Tongue (tissue), 2 donors: ENCODE results near the gene ROR2. TPM values are rescaled to one million over a fixed set of nuclear protein-coding genes. Genes with fewer than 3 reads are reported as not detected.

Source experiments
- DNase-seq: peaks from one replicate; pipeline ENCODE4 v3.0.0-alpha.2; 2015
- total RNA-seq: library from RNA; depleted of rRNA; stranded (reverse); fragments of >200 nt; gene quantifications from one replicate; pipeline ENCODE4 v1.2.3, GENCODE V29; 2014

Gene ROR2
- total RNA-seq, 1 donor from 2014 or later, result 14.0 TPM

- DNase-seq, result peak; percentile 69
These were observed 1.2 kb downstream of the ROR2 start for GRCh38 chr9:91948597-91949391.

- peak; percentile 46 for DNase-seq
These were observed 1.9 kb downstream of the ROR2 start for GRCh38 chr9:91948101-91948596.

- DNase-seq, result no peak
These were observed 3.2 kb downstream of the ROR2 start for GRCh38 chr9:91946653-91947488.

- DNase-seq, result no peak
These were observed 3.8 kb downstream of the ROR2 start for GRCh38 chr9:91946196-91946595.

- peak; percentile 91 for DNase-seq
These were observed 4.5 kb downstream of the ROR2 start for GRCh38 chr9:91945277-91946085.

GRCh38 chr9:91944711-91945110, 5.3 kb downstream of the ROR2 start:
- no peak for DNase-seq

DNA sequence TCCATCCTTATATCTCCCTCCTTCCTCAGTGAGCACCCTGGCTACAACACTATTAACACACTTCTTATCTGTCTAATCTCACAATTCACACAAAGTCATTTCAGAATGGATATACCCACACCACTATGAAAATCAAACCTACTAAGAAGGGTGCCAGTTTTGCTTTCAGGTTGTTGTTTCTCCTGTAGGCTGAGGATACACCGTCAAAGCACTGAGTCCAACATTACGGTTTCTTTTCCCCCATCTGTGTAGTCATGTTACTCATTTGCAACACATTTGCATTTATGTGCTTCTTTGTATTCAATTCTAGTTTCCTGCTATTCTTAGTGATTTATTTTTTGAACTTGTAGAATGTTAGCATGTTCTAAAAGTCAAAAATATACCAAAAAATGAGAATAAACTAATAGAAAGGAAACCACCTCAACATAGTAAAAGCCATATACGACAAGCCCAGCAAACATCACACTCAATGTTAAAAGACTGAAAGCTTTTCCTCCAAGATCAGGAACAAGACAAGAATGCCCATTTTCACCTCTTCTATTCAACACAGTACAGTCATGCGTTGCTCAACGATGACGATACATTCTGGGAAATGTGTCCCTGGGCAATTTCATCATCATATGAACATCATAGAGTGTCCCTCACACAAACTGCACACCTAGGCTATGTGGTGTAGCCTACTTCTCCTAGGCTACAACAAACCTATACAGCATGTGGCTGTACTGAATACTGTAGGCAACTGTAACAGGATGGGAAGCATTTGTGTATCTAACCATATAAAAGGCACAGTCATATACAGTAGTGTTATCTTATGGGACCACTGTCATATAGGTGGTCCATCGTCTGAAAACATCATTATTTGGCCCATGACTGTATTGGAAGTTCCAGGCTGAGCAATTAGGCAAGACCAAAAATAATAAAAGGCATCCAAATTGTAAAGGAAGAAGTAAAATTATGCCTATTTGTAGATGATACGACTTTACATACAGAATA, 6.3 kb downstream of the ROR2 start:
- DNase-seq, result no peak

- DNase-seq, result no peak
These were observed 7.8 kb downstream of the ROR2 start for GRCh38 chr9:91942201-91942600.

DNA sequence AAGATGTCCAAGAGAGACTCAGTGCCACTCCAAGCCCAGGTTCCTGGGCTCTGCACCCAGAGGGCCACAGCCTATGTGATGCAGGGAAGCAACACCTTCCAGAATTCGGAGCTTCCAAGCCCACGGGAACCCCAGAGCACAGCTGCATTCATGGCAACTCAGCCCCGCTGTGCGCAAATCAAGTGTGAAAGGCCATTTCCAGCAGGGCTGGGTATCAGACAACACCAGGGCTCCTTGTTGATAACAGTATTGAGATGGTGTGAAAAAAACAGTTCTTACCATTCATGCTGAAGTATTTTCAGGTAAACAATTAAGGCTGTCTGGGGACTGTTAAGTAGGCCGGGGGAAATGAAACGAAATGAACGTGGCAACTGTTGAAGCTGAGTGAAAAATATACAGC, 10.1 kb downstream of the ROR2 start:
- no peak for DNase-seq

DNA sequence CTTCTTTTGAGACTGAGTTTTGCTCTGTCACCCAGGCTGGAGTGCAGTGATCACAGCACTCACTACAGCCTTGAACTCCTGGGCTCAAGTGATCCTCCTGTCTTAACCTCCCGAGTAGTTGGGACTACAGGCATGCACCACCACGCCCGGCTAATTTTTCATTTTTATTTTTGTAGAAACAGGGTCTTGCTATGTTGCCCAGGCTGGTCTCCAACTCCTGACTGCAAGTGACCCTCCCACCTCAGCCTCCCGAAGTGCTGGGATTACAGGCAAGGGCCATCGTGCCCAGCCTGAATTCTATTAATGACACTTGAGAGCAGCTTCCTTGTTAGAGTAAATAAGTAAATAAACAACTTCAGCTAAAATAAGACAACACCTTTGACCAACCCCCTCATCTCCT, 12.3 kb downstream of the ROR2 start:
- DNase-seq, result no peak

GRCh38 chr9:91937056-91937455, 13.0 kb downstream of the ROR2 start:
- DNase-seq, result no peak

- DNase-seq, result no peak
These were observed 14.1 kb downstream of the ROR2 start for GRCh38 chr9:91935805-91936514.

- DNase-seq, result no peak
These were observed 14.8 kb downstream of the ROR2 start for GRCh38 chr9:91935066-91935749.

DNA sequence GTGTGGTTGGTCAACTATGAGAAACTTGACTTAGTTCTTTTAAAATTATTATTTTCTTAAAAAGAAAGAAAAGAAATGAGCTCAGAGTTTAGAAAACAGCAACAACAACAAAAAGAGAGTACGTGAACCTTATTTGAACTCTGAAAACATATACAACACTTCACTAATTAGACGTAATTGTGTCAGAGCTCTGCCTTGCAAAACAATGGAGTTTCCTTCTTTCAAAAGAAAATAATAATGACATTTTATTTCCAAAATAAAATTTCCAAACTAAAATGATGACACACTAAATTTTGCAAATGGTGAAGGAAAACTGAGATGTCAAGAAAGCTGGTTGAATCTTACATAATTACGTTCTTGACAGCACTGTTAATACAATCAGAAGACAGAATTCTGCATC, 15.4 kb downstream of the ROR2 start:
- no peak for DNase-seq

- DNase-seq, result peak; percentile 68
These were observed 16.3 kb downstream of the ROR2 start for GRCh38 chr9:91933556-91934352.

GRCh38 chr9:91930475-91930874, 19.6 kb downstream of the ROR2 start:
- DNase-seq, result no peak

DNA sequence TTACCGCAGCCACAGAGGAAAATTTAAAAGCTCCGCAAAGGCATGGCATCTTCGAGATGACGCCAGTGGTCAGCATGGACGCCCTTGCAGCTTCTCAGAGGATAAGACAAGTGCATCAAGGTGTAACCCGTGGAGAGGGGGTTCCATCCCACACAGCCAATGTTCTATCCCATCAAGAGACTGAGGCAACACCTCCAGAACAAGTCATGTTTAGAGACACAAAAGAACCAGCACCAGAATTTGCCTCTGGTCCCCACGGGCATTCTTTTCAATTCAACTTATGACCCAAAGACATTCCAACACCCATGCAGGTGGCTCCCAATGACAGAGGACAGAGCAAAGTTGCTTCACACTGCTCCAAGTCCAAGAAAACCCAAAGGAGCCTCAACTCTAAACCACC, 20.7 kb downstream of the ROR2 start:
- no peak for DNase-seq

GRCh38 chr9:91927922-91928510, 22.0 kb downstream of the ROR2 start:
- no peak for DNase-seq

DNA sequence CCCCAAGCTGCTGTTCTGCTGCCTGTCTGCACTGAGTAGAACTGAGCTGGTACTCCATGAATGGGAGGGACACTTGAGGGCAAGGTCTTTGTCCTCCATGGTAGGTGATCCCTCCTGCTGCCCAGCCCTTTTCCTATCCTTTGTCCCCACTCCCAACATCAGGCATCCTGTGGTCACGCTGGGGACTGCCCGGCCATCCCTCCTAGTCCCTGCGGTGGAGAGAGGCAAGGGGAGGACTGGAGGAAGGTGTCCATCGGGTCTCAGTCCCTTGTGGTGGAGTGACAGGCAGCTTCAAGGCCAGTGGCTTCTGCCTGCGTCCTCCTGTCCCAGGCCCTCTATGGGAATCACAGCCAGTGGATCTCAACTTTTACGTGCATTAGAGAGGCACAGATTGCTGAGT, 25.9 kb downstream of the ROR2 start:
- no peak for DNase-seq
